AG08396 (cell line): ENCODE data around the gene NLGN4X.

Source experiments
- DNase-seq: peaks from one replicate; pipeline ENCODE4 v3.0.0; 2012; ENCODE audit warnings: low spot score, mixed read lengths

The NLGN4X gene

DNA sequence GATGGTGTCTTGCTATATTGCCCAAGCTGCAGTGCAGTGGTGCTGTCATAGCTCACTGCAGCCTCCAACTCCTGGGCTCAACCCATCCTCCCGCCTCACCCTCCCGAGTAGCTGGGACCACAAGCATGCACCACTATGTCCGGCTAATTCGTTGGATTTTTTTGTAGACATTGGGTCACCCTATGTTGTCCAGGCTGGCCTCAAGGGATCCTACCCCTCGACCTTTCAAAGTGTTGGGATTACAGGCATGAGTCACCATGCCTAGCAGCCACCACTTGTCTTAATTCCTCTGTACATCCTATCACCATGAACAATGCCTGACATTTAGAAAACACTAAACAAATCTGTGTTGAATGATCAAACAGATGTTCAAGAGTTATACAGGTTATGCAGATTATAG lies 76.7 kb downstream of the NLGN4X start:
- DNase-seq, result no peak

DNA sequence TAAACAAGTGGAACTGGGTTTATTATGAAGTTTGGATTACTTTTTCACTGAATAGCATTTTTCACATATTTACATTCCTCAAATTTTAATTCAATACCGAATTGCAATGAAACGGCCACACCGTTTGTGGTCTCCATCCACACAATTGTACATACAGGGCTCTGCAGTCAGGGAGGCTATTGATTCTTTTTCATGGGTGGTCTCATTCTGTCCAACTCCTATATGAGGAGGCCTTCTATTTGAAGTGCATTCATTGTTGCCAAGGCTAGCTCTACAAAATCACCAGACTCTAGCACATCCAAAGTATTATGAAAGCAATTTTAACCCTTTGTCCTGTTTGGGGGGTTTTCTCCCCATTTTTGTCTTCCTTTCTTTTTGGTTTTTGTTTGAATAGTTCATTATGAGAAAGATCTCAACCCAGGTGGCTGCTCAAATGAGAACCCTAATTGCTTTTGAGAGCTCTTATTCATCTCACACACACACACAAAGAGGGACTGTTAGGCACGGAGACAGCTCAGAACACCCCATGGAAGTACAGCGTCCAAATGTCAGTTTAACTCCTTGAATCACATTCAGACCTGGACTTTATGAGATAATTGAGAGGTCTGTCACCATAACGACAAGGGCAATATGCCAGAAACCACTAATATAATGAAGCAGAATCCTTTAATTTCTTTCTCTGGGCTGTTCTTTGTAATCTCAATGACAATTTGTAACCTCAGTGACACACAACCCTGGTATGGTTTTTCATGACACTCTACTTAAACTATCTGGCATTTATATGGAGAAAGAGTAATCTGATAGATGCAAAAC lies 79.4 kb downstream of the NLGN4X start:
- DNase-seq, result no peak

GRCh38 chrX:6134255-6134654 lies 94.4 kb downstream of the NLGN4X start:
- no peak for DNase-seq

GRCh38 chrX:6132970-6133369 lies 95.7 kb downstream of the NLGN4X start:
- no peak for DNase-seq

- DNase-seq, result no peak
Measured at GRCh38 chrX:6131287-6131686, 97.4 kb downstream of the NLGN4X start.

DNA sequence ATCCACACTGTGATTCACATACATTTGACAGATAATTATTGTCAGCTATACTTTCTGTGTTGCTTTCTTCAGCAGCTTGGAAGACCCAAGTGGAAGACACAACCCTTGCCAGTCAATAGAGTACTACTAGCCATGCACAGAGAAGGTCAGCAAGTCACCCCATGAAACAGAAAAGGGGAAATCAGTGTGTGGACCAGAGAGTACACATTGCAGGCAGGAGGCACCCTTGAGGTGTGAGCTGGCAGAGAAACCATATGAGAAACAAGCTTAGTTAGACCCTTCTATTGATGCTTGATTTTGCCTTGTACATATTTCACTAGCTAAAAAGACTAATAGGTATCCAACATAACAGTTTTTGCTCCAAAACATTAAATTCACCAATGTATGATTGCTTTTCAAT lies 99.5 kb downstream of the NLGN4X start:
- DNase-seq, result no peak

GRCh38 chrX:6120329-6120728 lies 108.3 kb downstream of the NLGN4X start:
- no peak for DNase-seq

DNA sequence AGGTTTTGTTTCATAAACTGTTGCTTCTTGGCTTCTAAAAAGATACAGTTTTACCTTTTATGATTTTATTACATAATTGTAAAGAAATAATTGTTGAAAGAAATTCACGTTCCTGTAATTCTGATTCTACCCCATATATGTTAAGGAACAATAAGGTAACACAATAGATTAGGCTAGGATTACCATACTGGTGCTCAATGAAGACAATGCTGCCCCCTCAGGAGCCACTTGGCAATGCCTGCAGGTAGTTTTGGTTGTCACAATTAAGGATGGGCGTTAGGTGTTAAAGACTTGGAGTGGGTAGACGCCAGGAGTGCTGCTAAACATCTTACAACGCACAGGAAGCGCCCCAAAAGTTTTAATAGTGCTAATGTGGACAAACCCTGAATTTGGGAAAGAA lies 133.2 kb downstream of the NLGN4X start:
- DNase-seq, result no peak

DNA sequence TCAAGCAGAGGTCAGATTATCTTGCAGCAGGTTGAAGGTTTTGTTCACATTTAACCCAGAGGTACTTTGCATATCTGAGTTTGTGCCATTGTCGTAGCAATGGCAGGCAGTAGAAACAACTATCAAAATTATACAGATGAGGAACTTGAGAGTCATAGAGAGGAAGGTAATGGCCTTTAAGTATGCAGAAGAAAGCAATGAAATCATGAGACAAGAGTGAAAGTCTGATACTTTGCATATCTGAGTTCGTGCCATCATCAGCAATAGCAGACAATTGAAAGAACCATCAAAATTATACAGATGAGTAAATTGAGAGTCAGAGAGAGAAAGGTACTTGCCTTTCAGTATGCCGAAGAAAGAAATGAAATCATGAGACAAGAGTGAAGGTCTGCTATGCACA lies 154.1 kb downstream of the NLGN4X start:
- DNase-seq, result no peak

DNA sequence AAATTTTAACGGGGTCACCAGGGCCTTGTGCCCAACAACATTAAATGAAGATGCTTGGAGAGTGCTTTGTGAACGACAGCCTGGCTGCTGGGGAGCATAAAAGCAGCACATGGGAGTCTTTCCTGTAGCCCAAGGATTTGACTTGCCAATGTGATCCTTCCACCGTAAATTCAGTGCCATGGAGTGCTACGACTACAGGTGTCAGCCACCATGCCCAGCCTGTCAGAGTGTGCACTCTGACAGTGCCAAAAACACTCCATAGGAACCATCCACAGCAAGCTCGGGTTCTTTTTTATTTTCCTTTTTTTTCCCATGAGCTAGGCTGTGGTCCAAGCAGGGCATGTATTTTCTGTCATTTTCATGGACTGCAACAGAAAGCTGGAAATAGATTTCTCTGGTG lies 156.9 kb downstream of the NLGN4X start:
- DNase-seq, result no peak

DNA sequence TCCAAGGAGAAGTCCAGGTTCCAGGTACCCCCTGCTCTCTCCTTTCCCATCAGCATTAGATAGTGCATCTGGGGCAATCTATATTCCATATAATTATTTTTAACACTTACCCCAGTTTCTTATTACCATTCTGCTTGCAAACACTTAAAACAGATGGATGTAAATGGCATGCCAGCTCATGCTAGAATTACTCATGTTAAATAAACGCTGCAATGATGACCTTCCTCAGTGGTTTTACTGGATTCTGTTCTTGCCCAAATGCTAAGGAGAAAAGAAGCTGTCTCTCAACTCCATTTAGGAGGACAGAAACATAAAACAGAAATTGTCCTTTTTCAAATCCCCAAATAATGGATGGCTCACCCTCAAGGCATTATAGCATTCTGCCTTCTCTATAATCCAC lies 161.1 kb downstream of the NLGN4X start:
- no peak for DNase-seq

- no peak for DNase-seq
Measured at GRCh38 chrX:6053141-6053540, 175.5 kb downstream of the NLGN4X start.

GRCh38 chrX:6052111-6052745 lies 176.4 kb downstream of the NLGN4X start:
- DNase-seq, result no peak

DNA sequence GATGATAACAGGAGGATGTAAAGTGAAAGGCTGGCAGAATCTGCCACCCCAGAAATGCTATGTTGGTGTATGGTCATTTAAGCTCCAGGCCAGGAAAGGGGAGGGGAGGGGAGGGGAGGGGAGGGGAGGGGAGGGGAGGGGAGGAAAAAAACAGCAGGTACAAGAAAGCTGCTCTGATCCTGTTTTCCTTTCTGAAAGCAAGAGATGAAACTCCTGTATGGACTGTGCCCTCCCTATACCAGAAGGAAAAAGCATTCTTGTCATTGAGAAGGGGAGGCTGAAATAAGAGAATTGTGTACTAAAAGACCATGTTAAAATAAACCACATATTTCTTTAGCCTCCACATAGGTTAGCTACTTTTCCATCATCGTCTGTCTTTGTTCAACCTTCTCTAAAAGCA lies 179.5 kb downstream of the NLGN4X start:
- no peak for DNase-seq

DNA sequence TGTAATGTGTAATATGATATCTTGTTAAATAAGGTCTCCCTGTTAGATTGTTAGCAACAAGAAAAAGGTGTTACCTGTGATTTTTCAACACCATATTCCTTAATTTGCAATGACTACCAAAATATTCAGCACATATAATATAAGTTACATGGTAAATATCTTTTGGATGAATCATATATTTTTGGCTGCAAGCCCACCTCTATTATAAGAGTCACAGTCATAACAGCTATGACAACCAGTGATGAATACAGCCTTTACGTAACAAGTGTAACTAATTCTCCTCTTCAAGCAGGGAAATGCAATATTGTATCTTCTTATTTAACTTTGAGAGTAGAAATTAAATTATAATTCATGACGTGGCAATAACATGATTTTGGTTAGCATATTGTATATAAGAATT lies 187.0 kb downstream of the NLGN4X start:
- DNase-seq, result no peak

DNA sequence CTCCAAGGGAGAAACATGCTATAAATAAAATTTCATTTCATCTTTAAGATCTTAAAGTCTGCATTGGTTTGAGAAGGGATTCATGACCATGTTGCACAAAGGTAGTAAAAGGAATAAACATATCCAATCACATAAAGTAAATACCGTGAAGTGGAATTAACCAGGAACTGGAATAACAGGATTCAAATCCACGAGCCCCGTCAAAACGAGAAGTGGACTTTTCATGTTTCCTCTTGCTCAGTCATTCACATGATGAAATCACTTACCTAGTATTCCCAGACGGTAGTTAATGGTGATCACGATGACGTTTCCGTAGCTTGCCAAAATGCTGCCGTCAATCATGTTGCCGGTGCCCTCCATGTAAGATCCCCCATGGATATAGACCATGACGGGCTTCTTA lies 199.7 kb downstream of the NLGN4X start:
- no peak for DNase-seq

DNA sequence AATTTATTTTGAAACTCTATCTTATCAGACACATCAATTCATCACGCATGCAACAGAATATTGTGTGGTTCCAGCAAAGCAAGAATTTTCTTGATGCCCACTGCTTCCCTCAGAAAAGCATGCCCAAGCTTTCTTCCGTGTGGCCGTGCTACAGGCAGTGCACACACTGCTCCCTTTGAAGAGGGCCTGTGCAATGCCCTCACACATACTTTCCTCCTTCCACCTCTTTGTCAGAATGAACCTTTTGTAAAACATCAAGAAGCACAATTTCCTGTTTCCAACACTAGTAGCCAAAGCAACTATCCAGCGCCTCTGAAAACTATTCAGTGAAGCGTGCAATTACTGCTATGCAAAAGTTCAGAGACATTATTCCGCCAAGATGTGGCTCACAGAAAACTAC lies 201.7 kb downstream of the NLGN4X start:
- no peak for DNase-seq

DNA sequence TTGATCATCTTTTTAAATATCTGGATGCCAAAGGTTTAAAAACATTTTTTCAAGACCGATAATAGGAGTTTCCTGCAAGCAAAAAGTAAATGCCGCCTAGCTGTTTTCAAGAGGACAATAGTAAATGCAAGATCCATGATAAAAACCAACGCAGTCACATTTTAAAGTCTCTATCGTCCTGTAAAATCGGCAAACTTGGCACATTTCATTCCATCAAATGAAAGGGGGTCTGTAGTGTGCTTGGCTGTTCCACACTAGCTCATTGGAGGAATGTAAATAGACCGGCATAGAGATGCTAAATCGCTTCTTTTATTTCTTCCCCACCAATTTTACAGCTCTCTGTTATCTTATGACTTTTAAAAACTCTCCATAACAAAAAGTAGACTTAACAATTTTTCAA lies 202.2 kb downstream of the NLGN4X start:
- DNase-seq, result no peak

- no peak for DNase-seq
Measured at GRCh38 chrX:6024204-6024603, 204.5 kb downstream of the NLGN4X start.

GRCh38 chrX:6021316-6022091 lies 207.2 kb downstream of the NLGN4X start:
- peak; percentile 3 for DNase-seq

GRCh38 chrX:6019076-6019475 lies 209.6 kb downstream of the NLGN4X start:
- no peak for DNase-seq

DNA sequence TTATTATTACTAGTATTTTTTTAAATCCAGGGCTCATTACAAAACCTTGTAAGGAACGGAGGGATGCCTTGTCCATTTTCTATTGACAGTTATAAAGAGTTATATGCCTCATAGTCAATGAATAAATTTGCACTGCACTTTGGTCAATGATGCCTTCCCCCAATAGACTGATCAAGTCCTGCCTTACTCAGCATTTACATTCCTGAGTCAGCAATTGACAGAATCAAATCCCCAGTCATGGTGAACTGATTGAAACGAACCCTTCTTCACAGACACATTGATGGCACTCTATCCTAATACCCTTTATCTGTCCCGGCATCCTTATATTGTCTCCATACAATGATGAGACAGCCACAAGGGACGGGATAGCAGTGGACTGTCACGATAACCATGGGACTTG lies 213.2 kb downstream of the NLGN4X start:
- no peak for DNase-seq

DNA sequence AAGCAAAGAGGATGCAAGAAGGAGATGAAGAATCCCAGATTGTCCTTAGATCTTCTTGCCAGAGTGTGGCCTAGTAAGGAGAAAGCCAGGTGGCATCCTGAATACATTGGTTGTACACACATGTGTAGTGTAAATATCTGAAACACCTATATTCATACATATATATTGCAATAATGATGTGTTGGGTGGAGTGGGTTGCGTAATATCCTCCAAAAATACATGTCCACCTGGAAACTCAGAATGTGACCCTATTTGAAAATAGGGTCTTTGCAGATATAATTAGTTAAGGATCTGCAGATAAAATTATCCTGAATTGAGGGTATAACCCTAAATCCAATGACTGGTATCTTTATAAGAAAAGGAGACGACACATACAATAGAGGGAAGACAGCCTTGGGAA lies 216.3 kb downstream of the NLGN4X start:
- no peak for DNase-seq
